Measurements from ENCODE around the gene RPS27A.
"Not testable (repeated sequence)": the region's sequence is repeated elsewhere in the genome, so short reads cannot be mapped to it uniquely, and the experiment has no call there.

RPS27A gene

DNA sequence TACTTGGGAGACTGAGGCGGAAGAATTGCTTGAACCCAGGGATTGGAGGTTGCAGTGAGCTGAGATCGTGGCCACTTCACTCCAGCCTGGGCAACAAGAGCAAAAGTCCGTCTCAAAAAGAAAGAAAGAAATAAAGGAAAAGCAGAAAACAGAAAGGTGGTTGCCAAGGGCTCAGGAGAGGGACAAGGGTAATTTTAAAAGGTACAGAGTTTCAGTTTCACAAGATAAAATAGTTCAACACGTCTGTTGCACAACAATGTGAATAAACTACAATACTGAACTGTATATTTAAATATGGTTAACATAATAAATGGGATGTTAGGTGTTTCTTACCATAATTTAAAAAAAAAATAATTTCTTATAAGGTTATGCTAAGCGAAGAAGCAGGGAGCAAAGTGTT, 12.9 kb downstream of the RPS27A start (continued):
- TF ChIP-seq CREB5 (CRISPR knock-in tag; IDR thresholded peaks at IDR 0.05; ENCODE audit: low read depth) (no peak), TOX (CRISPR knock-in tag; IDR thresholded peaks at IDR 0.05; ENCODE audit: borderline replicate concordance) (no peak), GLIS3 (CRISPR knock-in tag; IDR thresholded peaks at IDR 0.05) (no peak)

GRCh38 chr2:55247025-55247424, 14.5 kb downstream of the RPS27A start:
- TF ChIP-seq SNAI2 (CRISPR knock-in tag; IDR thresholded peaks at IDR 0.05) (no peak), PPARA (CRISPR knock-in tag; IDR thresholded peaks at IDR 0.05; ENCODE audit: borderline replicate concordance) (no peak), CSDC2 (CRISPR knock-in tag; IDR thresholded peaks at IDR 0.05) (no peak), ISL1 (CRISPR knock-in tag; IDR thresholded peaks at IDR 0.05) (no peak), RARB (CRISPR knock-in tag; IDR thresholded peaks at IDR 0.05) (no peak), OSR1 (CRISPR knock-in tag; IDR thresholded peaks at IDR 0.05) (no peak), TCF4 (CRISPR knock-in tag; IDR thresholded peaks at IDR 0.05; ENCODE audit: borderline replicate concordance) (no peak), ESRRG (CRISPR knock-in tag; IDR thresholded peaks at IDR 0.05) (no peak)
- ATAC-seq, result no peak

DNA sequence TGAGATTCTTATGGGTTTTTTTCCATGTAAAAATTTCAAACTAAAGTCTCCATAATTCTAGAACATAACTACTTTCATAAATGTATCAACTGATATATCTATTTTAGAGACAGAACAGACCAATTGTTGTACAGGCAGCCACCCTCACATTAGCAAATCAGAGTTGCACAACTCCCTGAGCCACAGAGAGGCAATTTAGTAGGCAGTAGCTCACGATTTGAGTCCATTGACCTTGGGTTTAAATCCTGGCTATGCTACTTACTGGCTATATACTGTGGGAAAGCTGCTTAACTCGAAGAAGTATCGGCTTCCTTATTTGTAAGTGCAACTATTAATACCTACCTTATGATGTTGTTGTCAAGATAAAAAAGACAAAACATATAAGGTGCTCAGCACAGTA, 20.3 kb downstream of the RPS27A start:
- no peak for TF ChIP-seq PATZ1 (CRISPR knock-in tag; IDR thresholded peaks at IDR 0.05; ENCODE audit: borderline replicate concordance)
- TF ChIP-seq ZNF565 (CRISPR knock-in tag; conservative IDR thresholded peaks at IDR 0.05; ENCODE audit: low read depth), result no peak
- no peak for TF ChIP-seq SNAI2 (CRISPR knock-in tag; IDR thresholded peaks at IDR 0.05)
- TF ChIP-seq ZC3H10 (CRISPR knock-in tag; IDR thresholded peaks at IDR 0.05), result no peak
- no peak for TF ChIP-seq ISL1 (CRISPR knock-in tag; IDR thresholded peaks at IDR 0.05)
- TF ChIP-seq TCF4 (CRISPR knock-in tag; IDR thresholded peaks at IDR 0.05; ENCODE audit: borderline replicate concordance), result no peak
- TF ChIP-seq ARNTL (CRISPR knock-in tag; IDR thresholded peaks at IDR 0.05; ENCODE audit: borderline replicate concordance, low read depth), result no peak
- TF ChIP-seq TOX (CRISPR knock-in tag; IDR thresholded peaks at IDR 0.05; ENCODE audit: borderline replicate concordance), result no peak
- no peak for TF ChIP-seq ZNF8 (CRISPR knock-in tag; IDR thresholded peaks at IDR 0.05)
- no peak for TF ChIP-seq TSHZ2 (CRISPR knock-in tag; IDR thresholded peaks at IDR 0.05)
- no peak for TF ChIP-seq BACH2 (CRISPR knock-in tag; IDR thresholded peaks at IDR 0.05; ENCODE audit: borderline replicate concordance)
- TF ChIP-seq OSR1 (CRISPR knock-in tag; IDR thresholded peaks at IDR 0.05), result no peak
- no peak for TF ChIP-seq ESRRG (CRISPR knock-in tag; IDR thresholded peaks at IDR 0.05)
- no peak for TF ChIP-seq ZFP3 (CRISPR knock-in tag; IDR thresholded peaks at IDR 0.05)
- TF ChIP-seq PPARA (CRISPR knock-in tag; IDR thresholded peaks at IDR 0.05; ENCODE audit: borderline replicate concordance), result no peak
- no peak for TF ChIP-seq CREB5 (CRISPR knock-in tag; IDR thresholded peaks at IDR 0.05; ENCODE audit: low read depth)
- TF ChIP-seq ZFP30 (CRISPR knock-in tag; IDR thresholded peaks at IDR 0.05), result no peak
- TF ChIP-seq RARB (CRISPR knock-in tag; IDR thresholded peaks at IDR 0.05), result no peak
- TF ChIP-seq GLIS3 (CRISPR knock-in tag; IDR thresholded peaks at IDR 0.05), result no peak
- no peak for ATAC-seq

DNA sequence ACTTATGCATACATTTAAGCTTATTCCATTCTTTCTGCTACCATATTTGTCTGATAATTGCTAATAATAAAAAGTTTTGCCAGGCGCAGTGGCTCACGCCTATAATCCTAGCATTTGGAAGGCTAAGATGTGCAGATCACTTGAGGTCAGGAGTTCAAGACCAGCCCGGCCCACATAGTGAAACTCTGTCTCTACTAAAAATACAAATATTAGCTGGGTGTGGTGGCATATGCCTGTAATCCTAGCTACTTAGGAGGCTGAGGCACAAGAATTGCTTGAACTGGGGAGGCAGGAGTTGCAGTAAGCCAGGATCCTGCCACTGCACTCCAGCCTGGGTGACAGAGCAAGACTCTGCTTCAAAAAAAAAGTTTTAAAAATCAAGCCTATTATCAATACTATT, 27.1 kb downstream of the RPS27A start:
- not testable (repeated sequence) for ATAC-seq
